Progenitor cell of endocrine pancreas (in vitro differentiated cells): ENCODE measurements around the gene SEMA6D. TPM values are rescaled to one million over a fixed set of nuclear protein-coding genes. Genes with fewer than 3 reads are reported as not detected.

Source experiments
- DNase-seq: peaks from one replicate; pipeline ENCODE4 v3.0.0; 2021; ENCODE audit warnings: low spot score; ENCODE audit not compliant: unreplicated experiment
- H3K27ac Mint-ChIP-seq: 2 replicates; pipeline ENCODE4 v1.8.0; 2021; ENCODE audit warnings: mild to moderate bottlenecking, moderate library complexity, mixed read lengths
- H3K27me3 Mint-ChIP-seq: 2 replicates; pipeline ENCODE4 v1.8.0; 2021; ENCODE audit warnings: mixed read lengths
- H3K36me3 Mint-ChIP-seq: 2 replicates; pipeline ENCODE4 v1.8.0; 2022; ENCODE audit warnings: mixed read lengths; ENCODE audit not compliant: insufficient read depth
- H3K4me1 Mint-ChIP-seq: 2 replicates; pipeline ENCODE4 v1.8.0; 2021; ENCODE audit warnings: low read depth, mixed read lengths
- H3K4me3 Mint-ChIP-seq: 2 replicates; pipeline ENCODE4 v1.8.0; 2021; ENCODE audit warnings: low read depth, mild to moderate bottlenecking, moderate library complexity, mixed read lengths
- H3K9me3 Mint-ChIP-seq: 2 replicates; pipeline ENCODE4 v1.8.0; 2021; ENCODE audit warnings: low read depth, mixed read lengths
- CTCF ChIP-seq: fragments of 200-600 bp; sonication (generic); IDR thresholded peaks from one replicate; pipeline ENCODE4 v1.5.0; 2021; ENCODE audit warnings: antibody characterized with exemption, mild to moderate bottlenecking; ENCODE audit not compliant: unreplicated experiment
- total RNA-seq: library from RNA; stranded (reverse); gene quantifications from 2 replicates; pipeline ENCODE4 v1.2.1, GENCODE V29; 2021

The SEMA6D gene
- total RNA-seq, 1 donor from 2014 or later = 10.6 TPM

GRCh38 chr15:47675735-47676134, 41.6 kb upstream of the SEMA6D start:
- TF ChIP-seq CTCF = no peak
- no peak for DNase-seq
- Mint-ChIP-seq H3K4me3 (no peak overlapping the region), H3K4me1 (no peaks in the 10 kb centered on the region), H3K27ac (no peak overlapping the region), H3K27me3 (peaks cover 19% of the 10 kb centered on the region), H3K9me3 (peaks cover 4% of the 10 kb centered on the region), H3K36me3 (no peaks in the 10 kb centered on the region)

GRCh38 chr15:47678040-47678439, 39.3 kb upstream of the SEMA6D start:
- TF ChIP-seq CTCF = no peak
- peaks cover 4% of the 10 kb centered on the region for H3K9me3 Mint-ChIP-seq
- H3K4me3 Mint-ChIP-seq = no peak overlapping the region

GRCh38 chr15:47682661-47683060, 34.6 kb upstream of the SEMA6D start:
- H3K27ac Mint-ChIP-seq = no peak overlapping the region
- no peak overlapping the region for H3K4me3 Mint-ChIP-seq
- H3K27me3 Mint-ChIP-seq = peaks cover 2% of the 10 kb centered on the region
- no peak for DNase-seq
- no peaks in the 10 kb centered on the region for H3K9me3 Mint-ChIP-seq
- H3K4me1 Mint-ChIP-seq = no peaks in the 10 kb centered on the region
- no peaks in the 10 kb centered on the region for H3K36me3 Mint-ChIP-seq
- TF ChIP-seq CTCF = no peak

More at GRCh38 chr15:47678040-47678439, 39.3 kb upstream of the SEMA6D start:
- Mint-ChIP-seq H3K27me3 (peaks cover 15% of the 10 kb centered on the region), H3K27ac (no peak overlapping the region), H3K36me3 (no peaks in the 10 kb centered on the region), H3K4me1 (no peaks in the 10 kb centered on the region)
- no peak for DNase-seq

- DNase-seq = no peak
- Mint-ChIP-seq H3K4me1 (no peaks in the 10 kb centered on the region), H3K9me3 (no peaks in the 10 kb centered on the region), H3K4me3 (no peak overlapping the region), H3K27me3 (peaks cover 2% of the 10 kb centered on the region), H3K36me3 (no peaks in the 10 kb centered on the region), H3K27ac (no peak overlapping the region)
- TF ChIP-seq CTCF = no peak
Measured at GRCh38 chr15:47685141-47685870, 32.0 kb upstream of the SEMA6D start.

- TF ChIP-seq CTCF = no peak
- no peak for DNase-seq
- Mint-ChIP-seq H3K36me3 (no peaks in the 10 kb centered on the region), H3K27me3 (peaks cover 2% of the 10 kb centered on the region), H3K27ac (no peak overlapping the region), H3K9me3 (no peaks in the 10 kb centered on the region), H3K4me3 (no peak overlapping the region), H3K4me1 (no peaks in the 10 kb centered on the region)
Measured at GRCh38 chr15:47688573-47689086, 28.7 kb upstream of the SEMA6D start.
